H1 (cell line): ENCODE results near the gene GON4L. TPM values are rescaled to one million over a fixed set of nuclear protein-coding genes. Genes with fewer than 3 reads are reported as not detected.

Experiments
- CTBP2 ChIP-seq: IDR thresholded peaks from 2 replicates; pipeline ENCODE4 v1.7.0; 2011; ENCODE audit warnings: borderline replicate concordance, mild to moderate bottlenecking, moderate library complexity, mixed read lengths, low read length; ENCODE audit not compliant: insufficient read depth, insufficient read length
- EZH2 ChIP-seq: fragments of 200-600 bp; sonication (generic); IDR thresholded peaks from 2 replicates; pipeline ENCODE4 v1.7.1; 2012; ENCODE audit warnings: low read depth, mild to moderate bottlenecking, moderate library complexity, low read length, inconsistent platforms; ENCODE audit not compliant: severe bottlenecking
- GABPA ChIP-seq: IDR thresholded peaks from 2 replicates; pipeline ENCODE4 v1.6.1; 2011; ENCODE audit warnings: mild to moderate bottlenecking, low read length, moderate library complexity, borderline replicate concordance; ENCODE audit not compliant: insufficient read depth
- KDM4A ChIP-seq: IDR thresholded peaks from one replicate; pipeline ENCODE4 v1.7.1; 2012; ENCODE audit warnings: low read depth, mild to moderate bottlenecking, moderate library complexity, low read length, inconsistent platforms; ENCODE audit not compliant: severe bottlenecking
- POU5F1 ChIP-seq: IDR thresholded peaks from 2 replicates; pipeline ENCODE4 v1.6.1; 2011; ENCODE audit warnings: low read depth, mild to moderate bottlenecking, low read length, moderate library complexity
- RFX5 ChIP-seq: IDR thresholded peaks from 2 replicates; pipeline ENCODE4 v1.6.1; 2011; ENCODE audit warnings: low read depth, low read length, improper control_type of control experiment, borderline replicate concordance
- YY1 ChIP-seq: IDR thresholded peaks from 2 replicates; pipeline ENCODE4 v1.6.1; 2011; ENCODE audit warnings: low read depth, mild to moderate bottlenecking, low read length
- polyA plus RNA-seq, 7 experiments: library from polyadenylated mRNA; depleted of rRNA in 3 of 7; stranded (reverse) in 5 of 7; unstranded in 2 of 7; fragments of >200 nt in 5 of 7; fragments of 200-250 nt in 2 of 7; gene quantifications; 1 replicate in 5 of 7; 2 replicates in 1 of 7; 4 replicates in 1 of 7; pipeline versions ENCODE4 v1.2.1 to v1.2.3, GENCODE V29; 2011 to 2013; ENCODE audit warnings: missing spikeins in 2 of 7, mixed read lengths in 2 of 7
- total RNA-seq: library from RNA; stranded (reverse); fragmentation: NEBNext Ultra II Directional; extraction: Animal tissue kit (Norgen Biotek cat#: 25700); gene quantifications from 2 replicates; pipeline ENCODE4 v1.2.1, GENCODE V29; 2021
- TF ChIP-seq, protein P1 (sequence below): IDR thresholded peaks from 2 replicates; pipeline ENCODE4 v1.6.1; 2012; ENCODE audit warnings: inconsistent platforms
- TF ChIP-seq, protein P2 (sequence below): fragments of 300-600 bp; sonication (generic); IDR thresholded peaks from 2 replicates; pipeline ENCODE4 v1.7.1; 2012; ENCODE audit warnings: low read length, moderate library complexity, mild to moderate bottlenecking, inconsistent platforms; ENCODE audit not compliant: insufficient replicate concordance

GON4L gene
- total and polyA plus RNA-seq, 2 of the 8 experiments (the other 6 are each of a cell fraction or from before 2014, with no cell fraction given): 26.2 to 52.1 TPM

DNA sequence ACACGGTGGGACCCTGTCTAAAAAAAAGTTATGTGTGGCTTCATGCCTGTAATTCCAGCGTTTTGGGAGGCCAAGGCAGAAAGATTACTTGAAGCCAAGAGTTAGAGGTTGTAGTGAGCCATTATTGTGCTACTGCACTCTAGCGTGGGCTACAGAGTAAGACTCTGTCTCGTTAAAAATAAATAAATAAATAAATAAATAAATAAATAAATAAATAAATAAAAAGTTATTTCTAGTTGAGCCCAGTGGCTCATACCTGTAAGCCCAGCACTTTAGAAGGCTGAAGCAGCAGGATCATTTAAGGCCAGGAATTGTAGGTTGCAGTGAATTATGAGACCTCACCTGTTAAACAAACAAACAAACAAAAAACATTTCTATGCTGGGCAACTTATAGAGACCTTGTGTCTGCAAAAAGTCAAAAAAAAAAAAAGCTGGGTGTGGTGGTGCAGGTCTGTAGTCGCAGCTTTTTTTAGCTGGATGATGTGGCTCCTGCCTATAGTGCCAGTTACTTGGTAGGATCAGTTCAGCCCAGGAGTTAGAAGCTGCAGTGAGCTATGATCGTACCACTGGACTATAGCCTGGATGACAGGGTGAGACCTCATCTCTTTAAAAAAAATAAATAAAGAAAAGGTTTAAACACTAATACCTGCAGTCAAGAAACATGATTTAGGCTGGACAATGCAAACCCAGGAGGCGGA, 25.6 kb downstream of the GON4L start (continued):
- no peak for TF ChIP-seq CTBP2
- no peak for TF ChIP-seq KDM4A
- TF ChIP-seq GABPA: no peak
- TF ChIP-seq YY1: no peak
- no peak for TF ChIP-seq RFX5
- TF ChIP-seq, protein P1, sequence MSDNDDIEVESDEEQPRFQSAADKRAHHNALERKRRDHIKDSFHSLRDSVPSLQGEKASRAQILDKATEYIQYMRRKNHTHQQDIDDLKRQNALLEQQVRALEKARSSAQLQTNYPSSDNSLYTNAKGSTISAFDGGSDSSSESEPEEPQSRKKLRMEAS: no peak
- TF ChIP-seq EZH2: no peak
- no peak for TF ChIP-seq POU5F1
- TF ChIP-seq, protein P2, sequence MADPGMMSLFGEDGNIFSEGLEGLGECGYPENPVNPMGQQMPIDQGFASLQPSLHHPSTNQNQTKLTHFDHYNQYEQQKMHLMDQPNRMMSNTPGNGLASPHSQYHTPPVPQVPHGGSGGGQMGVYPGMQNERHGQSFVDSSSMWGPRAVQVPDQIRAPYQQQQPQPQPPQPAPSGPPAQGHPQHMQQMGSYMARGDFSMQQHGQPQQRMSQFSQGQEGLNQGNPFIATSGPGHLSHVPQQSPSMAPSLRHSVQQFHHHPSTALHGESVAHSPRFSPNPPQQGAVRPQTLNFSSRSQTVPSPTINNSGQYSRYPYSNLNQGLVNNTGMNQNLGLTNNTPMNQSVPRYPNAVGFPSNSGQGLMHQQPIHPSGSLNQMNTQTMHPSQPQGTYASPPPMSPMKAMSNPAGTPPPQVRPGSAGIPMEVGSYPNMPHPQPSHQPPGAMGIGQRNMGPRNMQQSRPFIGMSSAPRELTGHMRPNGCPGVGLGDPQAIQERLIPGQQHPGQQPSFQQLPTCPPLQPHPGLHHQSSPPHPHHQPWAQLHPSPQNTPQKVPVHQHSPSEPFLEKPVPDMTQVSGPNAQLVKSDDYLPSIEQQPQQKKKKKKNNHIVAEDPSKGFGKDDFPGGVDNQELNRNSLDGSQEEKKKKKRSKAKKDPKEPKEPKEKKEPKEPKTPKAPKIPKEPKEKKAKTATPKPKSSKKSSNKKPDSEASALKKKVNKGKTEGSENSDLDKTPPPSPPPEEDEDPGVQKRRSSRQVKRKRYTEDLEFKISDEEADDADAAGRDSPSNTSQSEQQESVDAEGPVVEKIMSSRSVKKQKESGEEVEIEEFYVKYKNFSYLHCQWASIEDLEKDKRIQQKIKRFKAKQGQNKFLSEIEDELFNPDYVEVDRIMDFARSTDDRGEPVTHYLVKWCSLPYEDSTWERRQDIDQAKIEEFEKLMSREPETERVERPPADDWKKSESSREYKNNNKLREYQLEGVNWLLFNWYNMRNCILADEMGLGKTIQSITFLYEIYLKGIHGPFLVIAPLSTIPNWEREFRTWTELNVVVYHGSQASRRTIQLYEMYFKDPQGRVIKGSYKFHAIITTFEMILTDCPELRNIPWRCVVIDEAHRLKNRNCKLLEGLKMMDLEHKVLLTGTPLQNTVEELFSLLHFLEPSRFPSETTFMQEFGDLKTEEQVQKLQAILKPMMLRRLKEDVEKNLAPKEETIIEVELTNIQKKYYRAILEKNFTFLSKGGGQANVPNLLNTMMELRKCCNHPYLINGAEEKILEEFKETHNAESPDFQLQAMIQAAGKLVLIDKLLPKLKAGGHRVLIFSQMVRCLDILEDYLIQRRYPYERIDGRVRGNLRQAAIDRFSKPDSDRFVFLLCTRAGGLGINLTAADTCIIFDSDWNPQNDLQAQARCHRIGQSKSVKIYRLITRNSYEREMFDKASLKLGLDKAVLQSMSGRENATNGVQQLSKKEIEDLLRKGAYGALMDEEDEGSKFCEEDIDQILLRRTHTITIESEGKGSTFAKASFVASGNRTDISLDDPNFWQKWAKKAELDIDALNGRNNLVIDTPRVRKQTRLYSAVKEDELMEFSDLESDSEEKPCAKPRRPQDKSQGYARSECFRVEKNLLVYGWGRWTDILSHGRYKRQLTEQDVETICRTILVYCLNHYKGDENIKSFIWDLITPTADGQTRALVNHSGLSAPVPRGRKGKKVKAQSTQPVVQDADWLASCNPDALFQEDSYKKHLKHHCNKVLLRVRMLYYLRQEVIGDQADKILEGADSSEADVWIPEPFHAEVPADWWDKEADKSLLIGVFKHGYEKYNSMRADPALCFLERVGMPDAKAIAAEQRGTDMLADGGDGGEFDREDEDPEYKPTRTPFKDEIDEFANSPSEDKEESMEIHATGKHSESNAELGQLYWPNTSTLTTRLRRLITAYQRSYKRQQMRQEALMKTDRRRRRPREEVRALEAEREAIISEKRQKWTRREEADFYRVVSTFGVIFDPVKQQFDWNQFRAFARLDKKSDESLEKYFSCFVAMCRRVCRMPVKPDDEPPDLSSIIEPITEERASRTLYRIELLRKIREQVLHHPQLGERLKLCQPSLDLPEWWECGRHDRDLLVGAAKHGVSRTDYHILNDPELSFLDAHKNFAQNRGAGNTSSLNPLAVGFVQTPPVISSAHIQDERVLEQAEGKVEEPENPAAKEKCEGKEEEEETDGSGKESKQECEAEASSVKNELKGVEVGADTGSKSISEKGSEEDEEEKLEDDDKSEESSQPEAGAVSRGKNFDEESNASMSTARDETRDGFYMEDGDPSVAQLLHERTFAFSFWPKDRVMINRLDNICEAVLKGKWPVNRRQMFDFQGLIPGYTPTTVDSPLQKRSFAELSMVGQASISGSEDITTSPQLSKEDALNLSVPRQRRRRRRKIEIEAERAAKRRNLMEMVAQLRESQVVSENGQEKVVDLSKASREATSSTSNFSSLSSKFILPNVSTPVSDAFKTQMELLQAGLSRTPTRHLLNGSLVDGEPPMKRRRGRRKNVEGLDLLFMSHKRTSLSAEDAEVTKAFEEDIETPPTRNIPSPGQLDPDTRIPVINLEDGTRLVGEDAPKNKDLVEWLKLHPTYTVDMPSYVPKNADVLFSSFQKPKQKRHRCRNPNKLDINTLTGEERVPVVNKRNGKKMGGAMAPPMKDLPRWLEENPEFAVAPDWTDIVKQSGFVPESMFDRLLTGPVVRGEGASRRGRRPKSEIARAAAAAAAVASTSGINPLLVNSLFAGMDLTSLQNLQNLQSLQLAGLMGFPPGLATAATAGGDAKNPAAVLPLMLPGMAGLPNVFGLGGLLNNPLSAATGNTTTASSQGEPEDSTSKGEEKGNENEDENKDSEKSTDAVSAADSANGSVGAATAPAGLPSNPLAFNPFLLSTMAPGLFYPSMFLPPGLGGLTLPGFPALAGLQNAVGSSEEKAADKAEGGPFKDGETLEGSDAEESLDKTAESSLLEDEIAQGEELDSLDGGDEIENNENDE: no peak
- TF ChIP-seq, all 59 proteins: peak for 0
